Mesothelial cell of epicardium (in vitro differentiated cells): Measurements from ENCODE around the gene JPT1. TPM values are rescaled to one million over a fixed set of nuclear protein-coding genes. Genes with fewer than 3 reads are reported as not detected.
A peak's percentile ranks its signal among the peaks of the same experiment; 100 is the strongest.
"Not testable (repeated sequence)": the region's sequence is repeated elsewhere in the genome, so short reads cannot be mapped to it uniquely, and the experiment has no call there.

Experiments used
- DNase-seq, 2 experiments: peaks; one replicate each; pipeline ENCODE4 v3.0.0; 2021; ENCODE audit warnings: low spot score in 2 of 2; ENCODE audit not compliant: unreplicated experiment in 2 of 2
- H3K27ac Mint-ChIP-seq: 2 replicates; pipeline ENCODE4 v1.8.0; 2021; ENCODE audit warnings: mixed read lengths
- H3K27me3 Mint-ChIP-seq: 2 replicates; pipeline ENCODE4 v1.8.0; 2021; ENCODE audit warnings: low read depth, mixed read lengths
- H3K36me3 Mint-ChIP-seq: 2 replicates; pipeline ENCODE4 v1.8.0; 2021; ENCODE audit warnings: mixed read lengths
- H3K4me1 Mint-ChIP-seq: 2 replicates; pipeline ENCODE4 v1.8.0; 2021; ENCODE audit warnings: mixed read lengths
- H3K4me3 Mint-ChIP-seq: 2 replicates; pipeline ENCODE4 v1.8.0; 2021; ENCODE audit warnings: mild to moderate bottlenecking, moderate library complexity, mixed read lengths
- H3K9me3 Mint-ChIP-seq: 2 replicates; pipeline ENCODE4 v1.8.0; 2021; ENCODE audit warnings: mixed read lengths
- total RNA-seq: library from RNA; stranded (reverse); gene quantifications from 3 replicates; pipeline ENCODE4 v1.2.1, GENCODE V29; 2021
- TF ChIP-seq, protein P1 (sequence below): fragments of 200-600 bp; sonication (generic); IDR thresholded peaks from one replicate; pipeline ENCODE4 v1.5.0; 2021; ENCODE audit warnings: antibody characterized with exemption; ENCODE audit not compliant: unreplicated experiment

Gene JPT1
- total RNA-seq, 1 donor from 2014 or later: 132 TPM

DNA sequence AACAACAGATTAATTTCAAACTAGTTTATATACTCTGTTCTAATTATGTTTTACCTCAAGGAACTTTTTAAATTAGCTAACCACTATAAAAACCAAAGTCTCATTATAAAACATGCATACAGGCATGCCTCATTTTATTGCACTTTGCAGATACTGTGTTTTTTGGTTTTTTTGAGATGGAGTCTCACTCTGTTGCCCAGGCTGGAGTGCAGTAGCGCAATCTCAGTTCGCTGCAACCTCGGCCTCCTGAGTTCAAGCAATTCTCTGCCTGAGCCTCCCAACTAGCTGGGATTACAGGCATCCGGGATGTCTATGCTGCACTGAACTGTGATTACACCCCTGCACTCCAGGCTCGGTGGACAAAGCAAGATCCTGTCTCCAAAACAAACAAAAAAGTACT lies 8.8 kb upstream of the JPT1 start:
- H3K4me3 Mint-ChIP-seq: no peak overlapping the region
- TF ChIP-seq, protein P1, sequence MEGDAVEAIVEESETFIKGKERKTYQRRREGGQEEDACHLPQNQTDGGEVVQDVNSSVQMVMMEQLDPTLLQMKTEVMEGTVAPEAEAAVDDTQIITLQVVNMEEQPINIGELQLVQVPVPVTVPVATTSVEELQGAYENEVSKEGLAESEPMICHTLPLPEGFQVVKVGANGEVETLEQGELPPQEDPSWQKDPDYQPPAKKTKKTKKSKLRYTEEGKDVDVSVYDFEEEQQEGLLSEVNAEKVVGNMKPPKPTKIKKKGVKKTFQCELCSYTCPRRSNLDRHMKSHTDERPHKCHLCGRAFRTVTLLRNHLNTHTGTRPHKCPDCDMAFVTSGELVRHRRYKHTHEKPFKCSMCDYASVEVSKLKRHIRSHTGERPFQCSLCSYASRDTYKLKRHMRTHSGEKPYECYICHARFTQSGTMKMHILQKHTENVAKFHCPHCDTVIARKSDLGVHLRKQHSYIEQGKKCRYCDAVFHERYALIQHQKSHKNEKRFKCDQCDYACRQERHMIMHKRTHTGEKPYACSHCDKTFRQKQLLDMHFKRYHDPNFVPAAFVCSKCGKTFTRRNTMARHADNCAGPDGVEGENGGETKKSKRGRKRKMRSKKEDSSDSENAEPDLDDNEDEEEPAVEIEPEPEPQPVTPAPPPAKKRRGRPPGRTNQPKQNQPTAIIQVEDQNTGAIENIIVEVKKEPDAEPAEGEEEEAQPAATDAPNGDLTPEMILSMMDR: no peak
- no peak for DNase-seq
- H3K9me3 Mint-ChIP-seq: no peaks in the 10 kb centered on the region
- H3K36me3 Mint-ChIP-seq: peaks cover 18% of the 10 kb centered on the region
- no peaks in the 10 kb centered on the region for H3K27me3 Mint-ChIP-seq
- no peak overlapping the region for H3K27ac Mint-ChIP-seq
- no peaks in the 10 kb centered on the region for H3K4me1 Mint-ChIP-seq

DNA sequence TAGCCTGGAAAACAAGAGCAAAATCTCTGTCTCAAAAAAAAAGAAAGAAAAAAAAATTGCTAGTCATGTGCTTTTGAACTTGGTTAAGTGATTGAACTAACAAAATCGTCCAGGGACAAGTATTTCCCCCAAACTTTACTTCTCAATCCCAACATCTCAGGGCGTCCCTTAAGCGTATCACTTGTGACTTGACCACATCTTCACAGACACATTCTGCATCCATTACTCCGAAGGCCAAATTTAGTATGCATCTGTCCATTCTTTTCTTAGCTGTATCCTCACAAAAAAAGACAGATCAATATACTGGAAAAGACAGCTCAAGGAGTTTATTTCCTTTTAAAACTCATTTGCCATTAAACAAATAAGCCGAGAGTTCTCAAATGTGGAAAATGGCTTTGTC lies 5.9 kb upstream of the JPT1 start:
- H3K4me1 Mint-ChIP-seq: peaks cover 1% of the 10 kb centered on the region
- H3K27me3 Mint-ChIP-seq: no peaks in the 10 kb centered on the region
- H3K9me3 Mint-ChIP-seq: no peaks in the 10 kb centered on the region
- no peak for DNase-seq
- H3K4me3 Mint-ChIP-seq: no peak overlapping the region
- H3K27ac Mint-ChIP-seq: no peak overlapping the region
- TF ChIP-seq, protein P1: no peak
- H3K36me3 Mint-ChIP-seq: peaks cover 11% of the 10 kb centered on the region

DNA sequence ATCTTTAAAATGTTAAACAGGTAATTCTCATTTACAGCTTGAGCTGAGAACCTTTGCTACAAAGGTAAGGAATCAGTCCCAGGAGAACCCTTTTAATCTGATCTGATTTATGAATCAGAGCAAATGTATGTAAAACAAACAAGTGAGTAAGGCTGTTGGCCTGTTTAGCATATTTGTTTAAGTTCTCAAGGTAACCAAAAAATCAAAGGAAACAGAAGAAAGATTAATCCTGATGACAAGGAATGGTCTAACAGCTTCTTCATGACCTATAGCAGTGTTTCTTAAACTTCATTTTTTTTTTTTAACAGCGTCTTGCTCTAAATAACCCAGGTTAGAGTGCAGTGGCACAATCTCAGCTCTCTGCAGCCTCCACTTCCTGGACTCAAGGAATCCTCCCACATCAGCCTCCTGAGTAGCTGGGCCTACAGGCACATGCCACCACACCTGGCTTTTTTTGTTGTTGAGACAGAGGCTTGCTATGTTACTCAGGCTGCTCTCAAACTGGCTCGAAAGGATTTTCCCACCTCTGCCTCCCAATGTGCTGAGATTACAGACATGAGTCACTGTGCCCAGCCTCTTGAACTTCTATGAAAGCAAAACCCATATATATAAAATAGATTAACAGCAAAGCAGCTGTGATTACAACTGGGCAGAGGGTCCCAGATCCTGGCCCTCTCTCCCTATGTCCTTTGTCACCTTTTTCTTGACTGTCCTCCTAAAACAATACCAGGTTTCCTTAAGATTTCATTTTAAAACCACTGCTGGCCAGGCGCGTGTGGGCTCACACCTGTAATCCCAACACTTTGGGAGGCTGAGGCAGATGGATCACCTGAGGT lies 5.1 kb upstream of the JPT1 start:
- TF ChIP-seq, protein P1: no peak
- Mint-ChIP-seq H3K4me3 (no peak overlapping the region), H3K9me3 (no peaks in the 10 kb centered on the region), H3K27ac (no peak overlapping the region), H3K27me3 (no peaks in the 10 kb centered on the region), H3K36me3 (peaks cover 8% of the 10 kb centered on the region), H3K4me1 (peaks cover 8% of the 10 kb centered on the region)
- DNase-seq: no peak

DNA sequence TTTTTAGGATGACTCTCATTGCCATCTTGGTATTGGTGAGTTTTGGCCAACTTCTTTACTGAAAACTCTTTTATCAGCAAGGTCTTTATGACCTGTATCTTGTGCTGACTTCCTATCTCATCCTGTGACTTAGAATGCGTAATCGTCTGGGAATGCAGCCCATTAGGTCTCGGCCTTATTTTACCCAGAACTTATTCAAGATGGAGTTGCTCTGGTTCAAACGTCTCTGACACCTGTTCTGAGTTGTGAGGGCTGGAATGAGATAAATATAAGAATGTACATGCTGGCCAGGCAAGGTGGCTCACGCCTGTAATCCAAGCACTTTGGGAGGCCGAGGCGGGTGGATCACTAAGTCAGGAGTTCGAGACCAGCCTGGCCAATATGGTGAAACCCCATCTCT lies 4.2 kb upstream of the JPT1 start:
- H3K4me3 Mint-ChIP-seq, H3K4me1 Mint-ChIP-seq, DNase-seq, H3K9me3 Mint-ChIP-seq, H3K36me3 Mint-ChIP-seq, H3K27ac Mint-ChIP-seq, H3K27me3 Mint-ChIP-seq: not testable (repeated sequence)

DNA sequence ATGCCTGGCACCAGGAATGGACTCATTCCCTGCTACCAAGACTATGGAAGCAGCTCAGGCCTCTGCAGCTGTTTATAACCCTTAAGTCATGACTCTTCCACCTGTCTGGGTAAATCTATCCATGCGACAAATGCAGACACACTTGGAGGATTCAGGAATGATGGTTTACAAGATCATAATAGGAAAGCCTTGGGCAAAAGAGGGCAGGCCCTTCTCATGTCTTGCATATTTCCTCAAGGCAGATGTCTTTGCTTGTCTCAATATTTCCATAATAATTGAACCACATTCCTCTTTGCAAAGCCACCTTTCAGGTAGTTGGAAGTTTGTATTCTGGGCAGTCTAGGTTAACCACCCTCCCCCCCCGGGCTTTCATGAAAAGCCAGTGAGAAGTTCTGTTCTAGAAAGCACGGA lies 884 bp upstream of the JPT1 start:
- no peak overlapping the region for H3K4me3 Mint-ChIP-seq
- H3K9me3 Mint-ChIP-seq: no peaks in the 10 kb centered on the region
- no peak for DNase-seq
- peak overlapping the region; percentile 76 for H3K27ac Mint-ChIP-seq
- peaks cover 24% of the 10 kb centered on the region for H3K4me1 Mint-ChIP-seq
- H3K27me3 Mint-ChIP-seq: no peaks in the 10 kb centered on the region
- peaks cover 2% of the 10 kb centered on the region for H3K36me3 Mint-ChIP-seq
- TF ChIP-seq, protein P1: no peak

DNA sequence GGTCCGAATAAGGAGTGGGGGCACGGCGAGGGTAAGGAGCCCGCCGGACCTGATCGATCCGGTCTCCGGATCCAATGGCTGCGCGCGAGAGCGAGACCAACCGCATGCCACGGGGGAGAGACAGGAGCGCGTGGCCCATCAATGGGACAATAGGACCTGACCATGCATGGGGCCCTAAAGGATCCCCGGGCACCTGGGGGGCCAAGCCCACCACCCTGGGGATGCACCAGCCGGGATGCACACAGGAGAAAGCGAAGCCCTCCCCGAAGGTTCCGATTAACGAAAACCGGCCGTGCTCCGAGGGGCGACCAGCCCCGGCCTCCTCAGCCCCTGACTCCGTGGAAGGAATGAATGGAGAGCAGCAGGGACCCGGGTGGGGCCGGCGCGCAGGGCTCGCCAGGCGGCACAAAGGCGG lies 525 bp downstream of the JPT1 start:
- peaks cover 2% of the 10 kb centered on the region for H3K36me3 Mint-ChIP-seq

More for the DNA sequence above, 525 bp downstream of the JPT1 start:
- DNase-seq: no peak
- Mint-ChIP-seq H3K4me1 (peaks cover 28% of the 10 kb centered on the region), H3K27me3 (no peaks in the 10 kb centered on the region), H3K4me3 (peak overlapping the region; percentile 92), H3K27ac (peak overlapping the region; percentile 95), H3K9me3 (no peaks in the 10 kb centered on the region)
- TF ChIP-seq, protein P1: no peak
